GM12875 (cell line): ENCODE data around the gene PDE1C.

ENCODE experiments used
- H3K4me3 ChIP-seq: one replicate; pipeline ENCODE4 v1.5.1; 2011; ENCODE audit warnings: low read depth, low read length, control low read depth
- CTCF ChIP-seq: IDR thresholded peaks from 2 replicates; pipeline ENCODE4 v1.5.1; 2011; ENCODE audit warnings: low read depth, mild to moderate bottlenecking, control low read depth, inconsistent platforms, low read length, moderate library complexity, borderline replicate concordance; ENCODE audit not compliant: insufficient read depth

The PDE1C gene

GRCh38 chr7:32103361-32103760, 33.2 kb upstream of the PDE1C start:
- TF ChIP-seq CTCF, result no peak
- H3K4me3 ChIP-seq, result no peak overlapping the region

- TF ChIP-seq CTCF, result no peak
- H3K4me3 ChIP-seq, result no peak overlapping the region
These were observed 32.2 kb upstream of the PDE1C start for GRCh38 chr7:32102432-32102873.

GRCh38 chr7:32100407-32100907, 30.2 kb upstream of the PDE1C start:
- no peak overlapping the region for H3K4me3 ChIP-seq
- TF ChIP-seq CTCF, result no peak

GRCh38 chr7:32094516-32094915, 24.3 kb upstream of the PDE1C start:
- H3K4me3 ChIP-seq, result no peak overlapping the region
- TF ChIP-seq CTCF, result no peak

GRCh38 chr7:32093415-32094408, 23.5 kb upstream of the PDE1C start:
- H3K4me3 ChIP-seq, result no peak overlapping the region
- no peak for TF ChIP-seq CTCF

- no peak overlapping the region for H3K4me3 ChIP-seq
- no peak for TF ChIP-seq CTCF
These were observed 22.1 kb upstream of the PDE1C start for GRCh38 chr7:32092346-32092745.
